GM21367 (cell line): Measurements from ENCODE around the gene CDC14A.
"Not testable (repeated sequence)": the region's sequence is repeated elsewhere in the genome, so short reads cannot be mapped to it uniquely, and the experiment has no call there.

ENCODE experiments used
- ATAC-seq: cut with Tn5 transposase; IDR thresholded peaks from one replicate; pipeline ENCODE4 v1.9.1; 2021; ENCODE audit not compliant: unreplicated experiment

CDC14A gene

DNA sequence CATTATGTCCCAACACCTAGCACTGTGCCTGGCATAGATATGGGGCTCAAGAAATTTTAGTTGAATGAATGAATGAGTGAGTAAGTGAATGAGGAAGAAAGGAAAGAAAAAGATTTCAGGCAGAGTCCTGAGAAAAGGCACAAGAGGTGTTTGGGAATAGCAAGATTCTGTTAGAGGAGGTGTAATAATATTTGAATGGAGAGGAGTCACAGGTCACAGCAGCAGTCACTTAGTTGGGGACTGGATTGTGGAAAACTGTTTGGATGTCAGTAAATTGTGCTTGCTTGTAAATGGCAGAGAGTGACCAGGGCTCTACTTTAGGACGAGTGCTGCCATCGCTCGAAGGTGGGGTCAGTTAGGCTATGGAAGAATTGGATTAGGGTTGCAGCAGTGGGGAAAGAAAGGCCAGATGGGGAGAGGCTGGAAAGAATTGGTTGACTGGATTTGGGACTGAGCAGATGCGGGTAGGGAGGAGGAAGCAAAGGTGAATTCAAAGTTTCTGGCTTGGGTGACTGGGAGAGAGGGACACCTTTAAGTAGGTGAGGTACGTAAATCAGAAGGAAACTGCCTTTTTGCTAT lies 9.3 kb downstream of the CDC14A start:
- ATAC-seq = no peak

DNA sequence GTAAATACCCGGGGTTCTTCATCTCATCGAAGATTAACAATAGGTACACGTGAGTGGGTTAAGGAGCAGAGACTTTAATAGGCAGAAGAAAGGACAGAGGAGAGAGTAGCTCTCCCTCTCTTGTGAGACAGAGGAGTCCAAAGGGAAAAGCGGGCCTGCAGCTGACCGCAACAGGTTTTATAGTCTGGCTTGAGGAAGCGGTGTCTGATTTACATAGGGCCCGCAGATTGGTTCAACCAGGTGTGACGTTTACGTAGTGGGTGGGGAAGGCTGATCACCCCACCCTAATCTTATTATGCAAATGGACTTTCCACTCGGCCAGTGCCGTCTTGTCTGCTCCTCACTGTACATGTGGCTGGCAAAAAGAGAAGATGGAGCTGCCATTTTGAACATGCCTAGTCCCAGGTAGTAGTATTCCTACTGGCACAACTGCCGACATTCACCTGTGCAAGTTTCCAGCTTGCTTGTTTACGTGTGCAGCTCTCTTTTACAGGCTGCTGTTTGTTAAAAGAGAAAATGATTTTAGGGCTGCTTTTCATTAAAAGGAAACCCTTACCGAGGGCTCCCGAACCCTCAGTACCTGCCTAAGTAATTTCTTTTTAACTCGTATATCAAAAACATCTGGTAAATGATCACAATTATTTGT lies 10.6 kb downstream of the CDC14A start:
- ATAC-seq = no peak

GRCh38 chr1:100363831-100364230 lies 11.5 kb downstream of the CDC14A start:
- no peak for ATAC-seq

GRCh38 chr1:100364697-100365096 lies 12.4 kb downstream of the CDC14A start:
- no peak for ATAC-seq

GRCh38 chr1:100366209-100366525 lies 13.9 kb downstream of the CDC14A start:
- no peak for ATAC-seq

GRCh38 chr1:100369339-100369738 lies 17.0 kb downstream of the CDC14A start:
- not testable (repeated sequence) for ATAC-seq

- not testable (repeated sequence) for ATAC-seq
These were observed 21.6 kb downstream of the CDC14A start for GRCh38 chr1:100373953-100374352.

GRCh38 chr1:100376890-100377289 lies 24.6 kb downstream of the CDC14A start:
- not testable (repeated sequence) for ATAC-seq

DNA sequence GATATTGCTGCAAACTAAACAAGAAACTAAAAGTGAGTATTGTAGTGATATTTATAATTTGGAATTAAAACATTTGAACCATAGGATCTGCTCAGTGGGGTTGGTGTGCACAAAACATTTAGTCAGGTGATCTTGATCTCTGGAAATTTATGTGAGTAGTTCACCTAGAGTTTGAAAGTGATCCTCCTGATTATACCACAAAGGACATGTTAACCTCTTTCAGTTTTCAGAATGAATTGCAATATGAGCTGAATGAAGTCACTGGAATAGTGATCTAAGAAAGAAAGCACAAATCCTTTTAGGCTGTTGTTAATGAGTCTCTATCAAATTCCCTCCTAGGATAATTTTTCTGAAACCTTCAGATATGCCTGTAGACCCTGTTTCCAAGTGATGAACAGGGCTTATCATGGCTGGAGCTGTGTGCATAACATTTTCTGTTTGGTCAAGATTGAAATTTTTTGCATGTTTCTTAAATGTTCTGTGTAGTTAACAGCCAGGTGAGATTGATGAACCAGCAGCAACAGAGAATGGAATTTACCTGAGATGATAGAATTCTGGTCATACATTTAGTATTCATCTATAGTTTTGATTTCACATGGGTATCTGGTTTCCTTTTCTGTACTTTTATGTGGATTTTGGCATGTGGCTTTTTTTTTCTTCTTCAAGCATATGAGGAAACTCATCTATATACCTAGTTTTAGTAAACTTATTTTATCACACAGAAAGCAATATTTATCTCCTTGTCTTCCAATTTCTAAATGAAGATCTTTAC lies 25.5 kb downstream of the CDC14A start:
- ATAC-seq = peak; percentile 97

DNA sequence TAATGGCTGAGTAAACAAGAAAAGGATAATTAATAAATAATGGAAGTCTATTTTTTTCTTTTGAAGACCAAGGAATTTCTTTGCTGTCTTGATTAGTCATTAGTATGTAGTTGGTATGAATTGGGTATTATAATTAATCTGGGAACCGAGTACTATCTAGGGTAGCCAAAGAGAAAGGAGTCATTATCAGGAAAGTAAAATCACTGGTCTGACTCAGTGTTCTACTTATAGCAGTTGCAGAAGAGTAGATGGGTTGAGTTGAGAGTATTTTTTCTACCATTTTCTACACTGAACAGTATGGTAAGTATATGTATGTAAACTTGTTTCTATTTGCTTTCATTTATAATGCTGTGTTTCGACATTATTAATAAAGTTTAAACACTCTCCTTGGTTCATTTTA lies 26.6 kb downstream of the CDC14A start:
- no peak for ATAC-seq

DNA sequence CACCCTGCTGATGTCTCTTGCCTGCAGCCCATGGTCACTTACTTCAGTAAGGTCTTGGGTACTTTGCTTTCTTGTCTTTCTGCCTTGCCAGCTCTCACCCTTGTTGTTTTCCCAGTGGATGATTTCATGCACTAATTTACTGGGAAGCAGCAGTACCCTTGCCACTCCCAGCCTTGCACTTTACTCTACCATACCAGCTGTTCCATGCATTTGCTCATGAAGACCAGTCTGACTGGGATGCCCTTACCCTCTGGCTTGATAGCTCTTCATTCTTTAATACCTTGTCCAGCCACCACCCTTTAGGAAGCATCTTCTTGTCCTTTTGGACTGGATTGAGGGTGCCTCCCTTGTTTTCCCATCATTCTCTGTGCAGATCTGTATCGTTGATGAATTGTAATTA lies 28.3 kb downstream of the CDC14A start:
- no peak for ATAC-seq

GRCh38 chr1:100382657-100383056 lies 30.4 kb downstream of the CDC14A start:
- ATAC-seq = no peak

DNA sequence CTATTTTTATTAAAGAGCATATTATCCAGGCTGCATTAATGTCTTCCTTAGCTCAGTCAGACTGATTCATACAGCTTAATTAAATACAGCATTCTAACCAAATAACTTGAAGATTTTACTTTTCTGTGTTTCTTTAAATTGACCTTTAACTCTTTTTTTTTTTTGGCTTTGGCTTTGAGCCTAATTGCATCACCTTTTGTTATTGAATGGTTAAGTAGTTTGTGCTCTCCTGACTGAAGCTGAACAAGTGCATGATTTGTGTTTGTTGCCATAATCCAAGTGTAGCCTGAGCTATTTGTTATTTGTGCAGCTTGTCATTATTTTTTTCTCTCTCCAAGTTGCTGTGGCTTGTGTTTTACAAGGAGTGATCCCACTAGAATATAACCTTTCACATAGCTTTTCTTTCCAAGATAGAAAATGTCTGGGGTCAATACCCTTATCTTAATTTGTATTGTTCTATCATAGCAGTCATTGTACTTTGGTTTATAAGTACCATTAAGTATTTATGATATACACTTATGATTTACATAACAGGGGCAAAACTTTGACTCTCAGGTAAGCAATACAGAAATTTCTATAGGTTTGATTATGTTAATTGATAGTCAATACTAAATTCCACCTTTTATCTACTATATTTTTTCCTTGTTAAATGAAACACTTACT lies 31.6 kb downstream of the CDC14A start:
- ATAC-seq = no peak

GRCh38 chr1:100387209-100387608 lies 34.9 kb downstream of the CDC14A start:
- ATAC-seq = no peak

GRCh38 chr1:100387657-100388350 lies 35.5 kb downstream of the CDC14A start:
- no peak for ATAC-seq

DNA sequence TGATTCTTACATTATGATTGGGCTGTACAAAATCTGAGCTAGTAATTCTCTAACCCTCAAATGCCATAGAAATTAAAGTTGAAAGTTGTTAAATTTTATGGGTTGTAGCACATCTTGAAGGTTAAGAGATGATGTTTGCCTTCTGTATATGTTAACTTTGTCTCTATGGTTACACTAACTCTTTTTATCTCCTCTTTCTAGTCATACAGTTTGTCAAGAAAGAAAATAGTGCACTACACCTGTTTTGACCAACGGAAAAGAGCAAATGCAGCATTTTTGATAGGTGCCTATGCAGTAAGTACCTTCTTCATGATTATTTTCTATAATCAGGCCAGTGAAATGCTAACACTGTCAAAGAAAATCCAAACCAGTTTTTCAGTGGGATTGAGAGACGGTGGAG lies 38.2 kb downstream of the CDC14A start:
- ATAC-seq = no peak

DNA sequence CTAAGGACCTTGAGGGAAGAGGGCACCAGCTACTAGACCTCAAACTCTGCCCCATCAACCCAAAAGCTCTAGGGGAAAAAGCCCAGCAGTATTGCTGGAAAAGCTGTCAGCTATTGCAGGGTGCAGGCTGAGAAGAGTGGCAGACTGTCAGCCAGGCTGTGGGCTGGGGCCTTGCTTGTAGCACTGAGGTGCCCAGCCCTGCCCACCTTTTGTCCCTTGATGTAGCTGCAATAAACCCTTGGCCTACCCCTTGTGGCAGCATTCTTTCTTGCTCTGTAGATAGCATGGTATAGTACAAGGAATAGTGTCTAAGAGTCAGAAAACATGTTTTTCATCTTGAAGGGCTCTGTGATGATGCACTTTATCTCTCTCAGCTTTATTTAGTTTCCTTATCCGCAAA lies 39.4 kb downstream of the CDC14A start:
- ATAC-seq = no peak

DNA sequence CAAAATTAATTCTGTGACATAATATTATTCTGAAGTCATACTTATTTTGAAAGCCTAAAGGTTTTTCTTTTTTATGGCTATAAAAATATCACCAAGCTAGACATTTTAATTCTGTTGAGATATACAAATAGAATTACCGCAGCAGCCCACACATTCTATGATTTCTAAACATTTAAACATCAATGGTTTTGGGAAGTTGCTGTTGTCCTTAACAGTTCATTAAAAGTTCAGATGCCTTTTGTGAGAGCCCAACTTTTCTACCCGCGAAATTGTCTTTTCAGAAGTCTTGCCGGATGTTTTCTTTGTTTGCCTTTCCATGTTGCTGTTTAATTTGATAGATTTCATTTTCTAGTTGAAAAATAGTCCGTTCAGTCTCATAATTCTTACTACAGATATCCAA lies 40.5 kb downstream of the CDC14A start:
- ATAC-seq = no peak

DNA sequence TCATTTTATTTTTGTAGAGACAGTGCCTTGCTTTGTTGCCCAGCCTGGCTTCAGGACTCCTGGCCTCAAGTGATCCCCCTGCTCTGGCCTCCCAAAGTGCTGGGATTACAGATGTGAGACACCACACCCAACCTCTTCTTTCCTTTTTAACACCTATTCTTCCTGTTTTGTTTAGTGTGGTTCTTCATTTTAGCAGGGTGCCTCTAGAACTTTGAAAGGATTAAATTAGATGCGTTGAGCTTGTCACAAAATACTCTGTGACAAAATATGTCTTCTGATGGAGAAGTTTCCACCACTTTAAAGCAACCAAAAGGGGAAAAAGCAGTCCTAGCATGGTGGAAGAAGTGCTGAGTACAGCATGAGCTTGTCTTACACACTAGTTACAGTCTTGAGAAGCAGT lies 42.0 kb downstream of the CDC14A start:
- no peak for ATAC-seq

DNA sequence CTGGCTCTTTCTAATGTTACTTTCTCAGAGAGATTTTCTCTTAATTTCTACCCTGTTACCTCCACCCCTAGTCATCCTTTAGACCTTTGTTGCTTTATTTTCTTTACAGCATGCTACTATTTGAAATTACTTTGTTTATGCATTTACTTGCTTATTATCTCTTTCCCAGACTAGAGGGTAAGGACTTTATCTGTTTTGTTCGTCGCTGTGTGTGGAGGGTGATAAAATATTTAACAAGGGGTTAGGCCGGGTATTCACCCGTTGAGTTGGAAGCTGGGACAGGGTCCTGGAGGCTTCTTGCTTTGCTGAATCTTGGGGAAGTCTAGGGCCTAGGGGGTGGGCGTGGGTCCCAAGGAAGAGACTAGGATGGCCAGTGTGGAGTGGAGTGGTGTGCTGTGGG lies 43.6 kb downstream of the CDC14A start:
- ATAC-seq = no peak

DNA sequence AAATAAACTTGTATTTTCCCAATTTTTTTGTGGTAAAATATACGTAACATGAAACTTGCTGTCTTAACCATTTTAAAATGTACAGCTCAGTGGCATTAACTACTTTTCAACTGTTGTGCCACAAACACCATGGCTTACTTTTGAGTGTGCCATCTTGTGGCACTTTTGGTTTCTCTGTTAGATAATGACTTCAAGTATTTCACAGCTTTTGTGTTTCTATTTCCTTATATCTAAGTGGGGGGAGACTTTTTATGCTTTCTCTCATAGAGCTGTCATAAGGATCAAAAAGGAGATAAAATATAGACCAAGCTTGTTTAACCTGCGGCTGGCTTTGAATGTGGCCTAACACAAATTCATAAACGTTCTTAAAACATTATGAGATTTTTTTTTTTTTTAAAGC lies 44.3 kb downstream of the CDC14A start:
- ATAC-seq = no peak
